H1 (cell line): ENCODE measurements around the gene HLA-A. TPM values are rescaled to one million over a fixed set of nuclear protein-coding genes. Genes with fewer than 3 reads are reported as not detected.

Experiments used
- CBX5 ChIP-seq: fragments of 300-800, 300-1000 bp; sonication (generic); IDR thresholded peaks from 2 replicates; pipeline ENCODE4 v1.7.1; 2016; ENCODE audit warnings: antibody characterized with exemption, low read length, low read depth
- CHD7 ChIP-seq: fragments of 300-600 bp; sonication (generic); IDR thresholded peaks from 2 replicates; pipeline ENCODE4 v1.7.1; 2012; ENCODE audit warnings: low read length, moderate library complexity, mild to moderate bottlenecking, inconsistent platforms; ENCODE audit not compliant: insufficient replicate concordance
- CREB1 ChIP-seq: IDR thresholded peaks from 2 replicates; pipeline ENCODE4 v1.6.1; 2012; ENCODE audit warnings: inconsistent platforms
- EP300 ChIP-seq, 2 experiments: IDR thresholded peaks; 1 replicate in 1 of 2; 2 replicates in 1 of 2; pipeline ENCODE4 v1.6.1; 2011 to 2012; ENCODE audit warnings: low read depth in 2 of 2, low read length in 2 of 2, mild to moderate bottlenecking in 2 of 2, borderline replicate concordance in 1 of 2, inconsistent platforms in 1 of 2, moderate library complexity in 1 of 2
- JUND ChIP-seq: IDR thresholded peaks from 2 replicates; pipeline ENCODE4 v1.6.1; 2011; ENCODE audit warnings: mild to moderate bottlenecking, improper control_type of control experiment, low read length
- RFX5 ChIP-seq: IDR thresholded peaks from 2 replicates; pipeline ENCODE4 v1.6.1; 2011; ENCODE audit warnings: low read depth, low read length, improper control_type of control experiment, borderline replicate concordance
- RNF2 ChIP-seq: fragments of 200-900, 300-1000 bp; sonication (generic); IDR thresholded peaks from 2 replicates; pipeline ENCODE4 v1.7.1; 2016; ENCODE audit warnings: borderline replicate concordance, low read depth, mild to moderate bottlenecking, antibody characterized with exemption, low read length; ENCODE audit not compliant: poor library complexity, severe bottlenecking; ENCODE audit errors: missing control alignments
- RXRA ChIP-seq: IDR thresholded peaks from 2 replicates; pipeline ENCODE4 v1.6.1; 2011; ENCODE audit warnings: low read depth, mild to moderate bottlenecking, low read length, moderate library complexity; ENCODE audit not compliant: insufficient read depth
- SP1 ChIP-seq: IDR thresholded peaks from 2 replicates; pipeline ENCODE4 v1.6.1; 2011; ENCODE audit warnings: low read depth, low read length
- SRF ChIP-seq: IDR thresholded peaks from 2 replicates; pipeline ENCODE4 v1.6.1; 2011; ENCODE audit warnings: mild to moderate bottlenecking, low read depth, low read length, moderate library complexity
- TEAD4 ChIP-seq: IDR thresholded peaks from 2 replicates; pipeline ENCODE4 v1.6.1; 2012; ENCODE audit warnings: low read depth, low read length, inconsistent platforms, mixed read lengths
- polyA plus RNA-seq, 7 experiments: library from polyadenylated mRNA; depleted of rRNA in 3 of 7; stranded (reverse) in 5 of 7; unstranded in 2 of 7; fragments of >200 nt in 5 of 7; fragments of 200-250 nt in 2 of 7; gene quantifications; 1 replicate in 5 of 7; 2 replicates in 1 of 7; 4 replicates in 1 of 7; pipeline versions ENCODE4 v1.2.1 to v1.2.3, GENCODE V29; 2011 to 2013; ENCODE audit warnings: missing spikeins in 2 of 7, mixed read lengths in 2 of 7
- total RNA-seq: library from RNA; stranded (reverse); fragmentation: NEBNext Ultra II Directional; extraction: Animal tissue kit (Norgen Biotek cat#: 25700); gene quantifications from 2 replicates; pipeline ENCODE4 v1.2.1, GENCODE V29; 2021

HLA-A gene
- total and polyA plus RNA-seq, 2 of the 8 experiments (the other 6 are each of a cell fraction or from before 2014, with no cell fraction given), result 221 to 474 TPM

DNA sequence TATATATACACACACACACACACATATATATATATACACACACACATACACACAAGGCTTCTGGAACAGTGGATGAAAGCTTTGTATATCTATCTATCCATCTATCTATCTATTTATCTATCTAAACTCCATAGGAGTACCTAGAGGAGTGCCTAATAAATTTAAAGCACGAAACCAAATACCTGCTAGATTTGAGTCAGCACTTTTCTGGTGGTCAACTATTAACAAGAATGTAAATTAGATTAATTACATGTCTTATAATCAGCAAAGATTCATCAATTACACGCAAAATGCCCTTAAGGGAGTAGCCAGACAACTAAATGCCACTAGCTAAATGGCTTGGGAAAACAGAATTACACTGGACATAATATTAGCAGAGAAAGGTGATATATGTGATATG lies 26.6 kb downstream of the HLA-A start (continued):
- TF ChIP-seq CHD7, result no peak
- TF ChIP-seq RFX5, result no peak
- TF ChIP-seq RNF2, result no peak
- TF ChIP-seq TEAD4, result no peak
- TF ChIP-seq SP1, result no peak
- TF ChIP-seq CBX5, result no peak
- TF ChIP-seq EP300 (IDR thresholded peaks at IDR 0.05; ENCODE audit: borderline replicate concordance in 1 of 2, low read depth in 2 of 2, low read length in 2 of 2), result no peak
- TF ChIP-seq SRF, result no peak
- no peak for TF ChIP-seq RXRA
- no peak for TF ChIP-seq CREB1
- TF ChIP-seq JUND, result no peak
- TF ChIP-seq, all 59 proteins: peak for 0
